ENCODE data around the gene CLK3.

DNA sequence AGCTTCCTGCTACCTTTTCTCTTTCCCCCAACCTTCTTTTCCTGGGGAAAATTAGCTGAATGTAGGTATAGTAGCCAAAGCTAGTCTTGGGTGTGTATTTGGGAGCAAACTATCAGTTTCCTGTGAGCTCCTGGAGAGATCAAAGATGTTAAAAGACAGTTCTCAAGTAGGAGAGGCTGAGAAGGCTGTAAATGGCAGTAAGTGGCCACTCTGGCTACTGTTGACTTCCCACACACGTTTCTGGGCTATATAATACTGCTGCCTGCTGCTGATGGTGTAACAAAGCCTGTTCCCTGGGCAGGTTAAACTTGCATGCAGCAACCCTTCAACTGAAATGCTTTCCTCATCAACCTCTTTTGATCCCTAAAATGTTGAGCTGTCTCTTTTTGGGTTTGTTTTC lies 47.0 kb upstream of the CLK3 start:
- TF ChIP-seq, protein P1, sequence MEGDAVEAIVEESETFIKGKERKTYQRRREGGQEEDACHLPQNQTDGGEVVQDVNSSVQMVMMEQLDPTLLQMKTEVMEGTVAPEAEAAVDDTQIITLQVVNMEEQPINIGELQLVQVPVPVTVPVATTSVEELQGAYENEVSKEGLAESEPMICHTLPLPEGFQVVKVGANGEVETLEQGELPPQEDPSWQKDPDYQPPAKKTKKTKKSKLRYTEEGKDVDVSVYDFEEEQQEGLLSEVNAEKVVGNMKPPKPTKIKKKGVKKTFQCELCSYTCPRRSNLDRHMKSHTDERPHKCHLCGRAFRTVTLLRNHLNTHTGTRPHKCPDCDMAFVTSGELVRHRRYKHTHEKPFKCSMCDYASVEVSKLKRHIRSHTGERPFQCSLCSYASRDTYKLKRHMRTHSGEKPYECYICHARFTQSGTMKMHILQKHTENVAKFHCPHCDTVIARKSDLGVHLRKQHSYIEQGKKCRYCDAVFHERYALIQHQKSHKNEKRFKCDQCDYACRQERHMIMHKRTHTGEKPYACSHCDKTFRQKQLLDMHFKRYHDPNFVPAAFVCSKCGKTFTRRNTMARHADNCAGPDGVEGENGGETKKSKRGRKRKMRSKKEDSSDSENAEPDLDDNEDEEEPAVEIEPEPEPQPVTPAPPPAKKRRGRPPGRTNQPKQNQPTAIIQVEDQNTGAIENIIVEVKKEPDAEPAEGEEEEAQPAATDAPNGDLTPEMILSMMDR (IDR thresholded peaks at IDR 0.05): no peak
- TF ChIP-seq POLR2A (IDR thresholded peaks at IDR 0.05): no peak

Data from vagina (tissue), 2 donors.